H1 (cell line): ENCODE results near the gene COA1. TPM values are rescaled to one million over a fixed set of nuclear protein-coding genes. Genes with fewer than 3 reads are reported as not detected.

Source experiments
- CREB1 ChIP-seq: IDR thresholded peaks from 2 replicates; pipeline ENCODE4 v1.6.1; 2012; ENCODE audit warnings: inconsistent platforms
- KDM5A ChIP-seq: fragments of 200-600 bp; IDR thresholded peaks from 2 replicates; pipeline ENCODE4 v1.7.1; 2012; ENCODE audit warnings: mild to moderate bottlenecking, low read length, inconsistent platforms, mixed read lengths
- MAX ChIP-seq: IDR thresholded peaks from 2 replicates; pipeline ENCODE4 v1.6.1; 2012; ENCODE audit warnings: inconsistent platforms
- RFX5 ChIP-seq: IDR thresholded peaks from 2 replicates; pipeline ENCODE4 v1.6.1; 2011; ENCODE audit warnings: low read depth, low read length, improper control_type of control experiment, borderline replicate concordance
- RNF2 ChIP-seq: fragments of 200-900, 300-1000 bp; sonication (generic); IDR thresholded peaks from 2 replicates; pipeline ENCODE4 v1.7.1; 2016; ENCODE audit warnings: borderline replicate concordance, low read depth, mild to moderate bottlenecking, antibody characterized with exemption, low read length; ENCODE audit not compliant: poor library complexity, severe bottlenecking; ENCODE audit errors: missing control alignments
- polyA plus RNA-seq, 7 experiments: library from polyadenylated mRNA; depleted of rRNA in 3 of 7; stranded (reverse) in 5 of 7; unstranded in 2 of 7; fragments of >200 nt in 5 of 7; fragments of 200-250 nt in 2 of 7; gene quantifications; 1 replicate in 5 of 7; 2 replicates in 1 of 7; 4 replicates in 1 of 7; pipeline versions ENCODE4 v1.2.1 to v1.2.3, GENCODE V29; 2011 to 2013; ENCODE audit warnings: missing spikeins in 2 of 7, mixed read lengths in 2 of 7
- total RNA-seq: library from RNA; stranded (reverse); fragmentation: NEBNext Ultra II Directional; extraction: Animal tissue kit (Norgen Biotek cat#: 25700); gene quantifications from 2 replicates; pipeline ENCODE4 v1.2.1, GENCODE V29; 2021

The COA1 gene
- total and polyA plus RNA-seq, 2 of the 8 experiments (the other 6 are each of a cell fraction or from before 2014, with no cell fraction given), result 98.6 to 143 TPM

DNA sequence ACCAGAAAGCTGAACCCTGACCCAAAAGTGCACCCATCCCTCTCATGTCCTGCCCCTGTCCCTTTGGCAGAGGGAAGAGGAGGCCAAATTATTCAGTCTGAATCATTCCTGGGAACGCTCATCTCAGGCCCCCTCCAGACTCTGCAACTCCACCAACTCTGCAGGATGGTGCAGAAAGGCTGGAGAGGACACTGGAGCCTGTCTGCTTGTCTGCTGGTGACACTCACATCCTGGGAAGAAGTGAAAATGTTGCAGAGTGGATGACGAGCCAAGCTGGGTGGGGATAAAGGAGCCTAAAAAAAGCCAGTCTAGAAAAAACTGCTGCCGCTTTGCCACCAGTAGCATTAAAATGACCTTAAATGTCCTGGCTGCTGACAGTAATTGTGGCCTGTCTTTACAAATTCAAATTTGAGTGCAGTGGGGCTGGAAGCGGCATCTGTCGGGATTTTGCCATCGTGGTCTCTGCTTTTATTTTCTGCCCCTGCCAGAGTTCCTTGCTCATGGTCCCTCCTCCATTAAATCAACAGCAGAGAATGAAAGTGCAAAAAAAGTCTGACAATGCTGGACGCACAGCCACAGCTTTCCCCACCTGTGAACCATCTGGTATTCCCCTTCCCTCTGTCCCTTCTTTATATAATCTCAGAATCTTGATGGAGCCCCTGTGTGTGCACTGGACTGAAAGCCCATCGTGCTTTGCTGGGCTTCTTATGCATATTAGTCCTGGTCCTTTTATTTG, 82.6 kb downstream of the COA1 start (continued):
- TF ChIP-seq MAX, result no peak
- no peak for TF ChIP-seq RNF2
- TF ChIP-seq CREB1, result no peak
- TF ChIP-seq KDM5A, result no peak
- no peak for TF ChIP-seq RFX5
